Liver (tissue), 9 donors: ENCODE data around the gene LSMEM2. TPM values are rescaled to one million over a fixed set of nuclear protein-coding genes. Genes with fewer than 3 reads are reported as not detected.

Experiments
- DNase-seq: peaks from one replicate; pipeline ENCODE4 v3.0.0-alpha.2; 2017; ENCODE audit warnings: low spot score
- H3K27ac ChIP-seq, 2 donors: one replicate each; pipeline ENCODE4 v1.7.0; 2013; ENCODE audit warnings: inconsistent platforms in 2 of 2, low read length in 2 of 2, control low read depth in 1 of 2, low read depth in 1 of 2, mild to moderate bottlenecking in 1 of 2
- H3K27me3 ChIP-seq, 4 donors: one replicate each; pipeline versions ENCODE4 v1.6.1 to v1.7.0; 2013; ENCODE audit warnings: low read length in 3 of 4, inconsistent platforms in 1 of 4, mild to moderate bottlenecking in 1 of 4, moderate library complexity in 1 of 4; ENCODE audit not compliant: control insufficient read depth in 4 of 4, insufficient read depth in 4 of 4
- H3K36me3 ChIP-seq, 4 donors: one replicate each; pipeline versions ENCODE4 v1.6.1 to v1.7.0; 2013; ENCODE audit warnings: low read length in 3 of 4, mild to moderate bottlenecking in 3 of 4, low read depth in 1 of 4, moderate library complexity in 1 of 4; ENCODE audit not compliant: control insufficient read depth in 4 of 4, insufficient read depth in 3 of 4
- H3K4me1 ChIP-seq, 4 donors: one replicate each; pipeline versions ENCODE4 v1.6.1 to v1.7.0; 2013; ENCODE audit warnings: low read length in 3 of 4, mild to moderate bottlenecking in 3 of 4, moderate library complexity in 1 of 4; ENCODE audit not compliant: control insufficient read depth in 4 of 4, insufficient read depth in 4 of 4
- H3K4me3 ChIP-seq, 3 donors: one replicate each; pipeline versions ENCODE4 v1.6.1 to v1.7.0; 2013; ENCODE audit warnings: low read length in 3 of 3, control low read depth in 1 of 3, low read depth in 1 of 3, mild to moderate bottlenecking in 1 of 3
- H3K9ac ChIP-seq, 2 donors: one replicate each; pipeline ENCODE4 v1.7.0; 2013; ENCODE audit warnings: low read length in 2 of 2, mild to moderate bottlenecking in 2 of 2, moderate library complexity in 2 of 2, control low read depth in 1 of 2, low read depth in 1 of 2
- H3K9me3 ChIP-seq, 4 donors: one replicate each; pipeline versions ENCODE4 v1.6.1 to v1.7.0; 2013; ENCODE audit warnings: low read length in 3 of 4; ENCODE audit not compliant: control insufficient read depth in 4 of 4
- EGR1 ChIP-seq, 2 donors: IDR thresholded peaks; 2 replicates each; pipeline ENCODE4 v1.6.1; 2016 to 2018; ENCODE audit warnings: antibody characterized with exemption in 2 of 2, low read depth in 2 of 2
- FOXA1 ChIP-seq: IDR thresholded peaks from 2 replicates; pipeline ENCODE4 v1.6.1; 2016; ENCODE audit warnings: antibody characterized with exemption
- FOXA2 ChIP-seq: IDR thresholded peaks from 2 replicates; pipeline ENCODE4 v1.6.1; 2016; ENCODE audit warnings: antibody characterized with exemption
- GABPA ChIP-seq, 2 donors: IDR thresholded peaks in 1 of 2; conservative IDR thresholded peaks in 1 of 2; 2 replicates each; pipeline ENCODE4 v1.6.1; 2016; ENCODE audit warnings: antibody characterized with exemption in 2 of 2, mild to moderate bottlenecking in 1 of 2, moderate library complexity in 1 of 2
- HNF4A ChIP-seq, 2 donors: conservative IDR thresholded peaks; 2 replicates each; pipeline ENCODE4 v1.6.1; 2016; ENCODE audit warnings: antibody characterized with exemption in 2 of 2, mild to moderate bottlenecking in 2 of 2
- HNF4G ChIP-seq: IDR thresholded peaks from 2 replicates; pipeline ENCODE4 v1.6.1; 2016; ENCODE audit warnings: antibody characterized with exemption
- JUND ChIP-seq, 2 donors: IDR thresholded peaks; 2 replicates each; pipeline ENCODE4 v1.6.1; 2016; ENCODE audit warnings: antibody characterized with exemption in 2 of 2
- NR2F2 ChIP-seq: IDR thresholded peaks from 2 replicates; pipeline ENCODE4 v1.6.1; 2016; ENCODE audit warnings: antibody characterized with exemption
- RAD21 ChIP-seq, 2 donors: IDR thresholded peaks; 2 replicates each; pipeline ENCODE4 v1.6.1; 2016; ENCODE audit warnings: antibody characterized with exemption in 2 of 2, mild to moderate bottlenecking in 2 of 2
- RXRA ChIP-seq, 2 donors: IDR thresholded peaks; 2 replicates each; pipeline ENCODE4 v1.6.1; 2017 to 2018; ENCODE audit warnings: antibody characterized with exemption in 2 of 2, mild to moderate bottlenecking in 1 of 2
- SP1 ChIP-seq: IDR thresholded peaks from 2 replicates; pipeline ENCODE4 v1.6.1; 2018; ENCODE audit warnings: antibody characterized with exemption, mild to moderate bottlenecking
- TAF1 ChIP-seq: conservative IDR thresholded peaks from 2 replicates; pipeline ENCODE4 v1.6.1; 2016; ENCODE audit warnings: antibody characterized with exemption, mild to moderate bottlenecking
- YY1 ChIP-seq: IDR thresholded peaks from 2 replicates; pipeline ENCODE4 v1.6.1; 2016; ENCODE audit warnings: antibody characterized with exemption, mild to moderate bottlenecking
- WGBS: extraction: QIAGEN DNeasy Blood & Tissue Kit; methylation state at CpG from one replicate; pipeline ENCODE4 v1.1.7; 2013; 5-methylcytosine and 5-hydroxymethylcytosine counted together
- polyA plus RNA-seq, 2 donors: library from polyadenylated mRNA; stranded (reverse) in 1 of 2; unstranded in 1 of 2; fragments of 200-250 nt in 1 of 2; fragments of >200 nt in 1 of 2; fragmentation: Nextera tagmentation in 1 of 2; extraction: Ambion mirVana in 1 of 2; gene quantifications; one replicate each; pipeline versions ENCODE4 v1.2.1 to v1.2.3, GENCODE V29; 2013 to 2015
- total RNA-seq, 2 donors: library from RNA; depleted of rRNA; stranded (reverse); fragments of >200 nt; gene quantifications; one replicate each; pipeline ENCODE4 v1.2.3, GENCODE V29; 2014
- TF ChIP-seq, protein P1 (sequence below): IDR thresholded peaks from 2 replicates; pipeline ENCODE4 v1.6.1; 2016; ENCODE audit warnings: antibody characterized with exemption
- TF ChIP-seq, protein P2 (sequence below): fragments of 150-350 bp; IDR thresholded peaks from 2 replicates; pipeline ENCODE4 v1.5.1; 2017; ENCODE audit warnings: improper control_type of control experiment, low read depth, low read length; ENCODE audit not compliant: missing input control
- TF ChIP-seq, protein P3 (sequence below): IDR thresholded peaks from 2 replicates; pipeline ENCODE4 v1.6.1; 2016; ENCODE audit warnings: antibody characterized with exemption
- TF ChIP-seq, protein P4 (sequence below): IDR thresholded peaks from 2 replicates; pipeline ENCODE4 v1.6.1; 2016; ENCODE audit warnings: antibody characterized with exemption, mild to moderate bottlenecking
- TF ChIP-seq, protein P5 (sequence below): IDR thresholded peaks from 2 replicates; pipeline ENCODE4 v1.6.1; 2016; ENCODE audit warnings: antibody characterized with exemption
- donor health status: healthy.
- donor health status: healthy.
- donor health status: healthy.
- donor health status: healthy.
- donor health status: healthy.

Gene LSMEM2
- total and polyA plus RNA-seq, 4 donors = 0.03 to 0.08 TPM; not detected in 2

DNA sequence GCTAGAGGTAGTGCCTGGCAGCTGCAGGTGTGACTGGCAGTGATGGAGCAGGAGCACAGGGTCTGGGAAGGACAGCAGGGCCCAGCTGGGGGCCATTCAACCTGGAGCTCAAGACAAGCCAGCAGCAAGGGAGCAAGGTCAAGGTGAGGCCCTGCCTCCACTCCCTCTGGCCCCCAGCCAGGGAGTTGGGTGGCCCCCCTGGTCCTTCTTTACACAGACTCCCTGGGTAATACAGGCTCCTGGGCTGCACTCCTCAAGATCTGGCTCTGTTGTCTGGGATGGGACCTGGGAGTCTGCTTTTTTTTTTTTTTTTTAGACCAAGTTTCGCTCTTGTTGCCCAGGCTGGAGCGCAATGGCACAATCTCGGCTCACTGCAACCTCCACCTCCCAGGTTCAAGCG lies 28.4 kb upstream of the LSMEM2 start (continued):
- TF ChIP-seq EGR1 (IDR thresholded peaks at IDR 0.05; ENCODE audit: low read depth in 2 of 2) (no peak), YY1 (no peak), RAD21 (IDR thresholded peaks at IDR 0.05) (no peak)

DNA sequence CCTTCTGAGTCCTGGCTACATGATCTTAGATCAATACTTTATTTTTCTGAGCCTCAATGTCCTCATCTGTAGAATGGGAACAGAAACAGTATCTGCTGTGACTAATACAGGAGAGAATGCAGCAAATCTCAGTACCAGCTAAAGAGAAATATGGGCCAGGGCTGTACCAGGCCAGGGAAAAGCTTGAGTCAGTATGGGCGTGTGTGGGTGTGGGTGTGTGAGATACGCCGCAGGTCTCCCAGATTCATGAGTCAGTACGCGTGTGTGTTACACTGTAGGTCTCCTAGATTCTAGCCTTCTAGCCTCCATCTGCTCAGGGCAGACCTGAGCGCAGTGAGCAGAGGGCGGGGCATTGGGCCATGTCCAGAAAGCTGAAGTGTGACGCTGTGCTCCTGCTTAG lies 27.7 kb upstream of the LSMEM2 start:
- TF ChIP-seq, protein P1, sequence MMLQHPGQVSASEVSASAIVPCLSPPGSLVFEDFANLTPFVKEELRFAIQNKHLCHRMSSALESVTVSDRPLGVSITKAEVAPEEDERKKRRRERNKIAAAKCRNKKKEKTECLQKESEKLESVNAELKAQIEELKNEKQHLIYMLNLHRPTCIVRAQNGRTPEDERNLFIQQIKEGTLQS = no peak
- TF ChIP-seq, protein P2, sequence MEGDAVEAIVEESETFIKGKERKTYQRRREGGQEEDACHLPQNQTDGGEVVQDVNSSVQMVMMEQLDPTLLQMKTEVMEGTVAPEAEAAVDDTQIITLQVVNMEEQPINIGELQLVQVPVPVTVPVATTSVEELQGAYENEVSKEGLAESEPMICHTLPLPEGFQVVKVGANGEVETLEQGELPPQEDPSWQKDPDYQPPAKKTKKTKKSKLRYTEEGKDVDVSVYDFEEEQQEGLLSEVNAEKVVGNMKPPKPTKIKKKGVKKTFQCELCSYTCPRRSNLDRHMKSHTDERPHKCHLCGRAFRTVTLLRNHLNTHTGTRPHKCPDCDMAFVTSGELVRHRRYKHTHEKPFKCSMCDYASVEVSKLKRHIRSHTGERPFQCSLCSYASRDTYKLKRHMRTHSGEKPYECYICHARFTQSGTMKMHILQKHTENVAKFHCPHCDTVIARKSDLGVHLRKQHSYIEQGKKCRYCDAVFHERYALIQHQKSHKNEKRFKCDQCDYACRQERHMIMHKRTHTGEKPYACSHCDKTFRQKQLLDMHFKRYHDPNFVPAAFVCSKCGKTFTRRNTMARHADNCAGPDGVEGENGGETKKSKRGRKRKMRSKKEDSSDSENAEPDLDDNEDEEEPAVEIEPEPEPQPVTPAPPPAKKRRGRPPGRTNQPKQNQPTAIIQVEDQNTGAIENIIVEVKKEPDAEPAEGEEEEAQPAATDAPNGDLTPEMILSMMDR = no peak
- TF ChIP-seq HNF4A (conservative IDR thresholded peaks at IDR 0.05) (no peak), YY1 (no peak), RAD21 (IDR thresholded peaks at IDR 0.05) (no peak), JUND (IDR thresholded peaks at IDR 0.05) (no peak), FOXA2 (no peak), FOXA1 (no peak), SP1 (no peak), RXRA (IDR thresholded peaks at IDR 0.05) (no peak), GABPA (IDR thresholded peaks at IDR 0.05 in 1 of 2, conservative IDR thresholded peaks at IDR 0.05 in 1 of 2) (no peak), HNF4G (no peak), EGR1 (IDR thresholded peaks at IDR 0.05; ENCODE audit: low read depth in 2 of 2) (no peak), NR2F2 (no peak), TAF1 (no peak)
- TF ChIP-seq, protein P3, sequence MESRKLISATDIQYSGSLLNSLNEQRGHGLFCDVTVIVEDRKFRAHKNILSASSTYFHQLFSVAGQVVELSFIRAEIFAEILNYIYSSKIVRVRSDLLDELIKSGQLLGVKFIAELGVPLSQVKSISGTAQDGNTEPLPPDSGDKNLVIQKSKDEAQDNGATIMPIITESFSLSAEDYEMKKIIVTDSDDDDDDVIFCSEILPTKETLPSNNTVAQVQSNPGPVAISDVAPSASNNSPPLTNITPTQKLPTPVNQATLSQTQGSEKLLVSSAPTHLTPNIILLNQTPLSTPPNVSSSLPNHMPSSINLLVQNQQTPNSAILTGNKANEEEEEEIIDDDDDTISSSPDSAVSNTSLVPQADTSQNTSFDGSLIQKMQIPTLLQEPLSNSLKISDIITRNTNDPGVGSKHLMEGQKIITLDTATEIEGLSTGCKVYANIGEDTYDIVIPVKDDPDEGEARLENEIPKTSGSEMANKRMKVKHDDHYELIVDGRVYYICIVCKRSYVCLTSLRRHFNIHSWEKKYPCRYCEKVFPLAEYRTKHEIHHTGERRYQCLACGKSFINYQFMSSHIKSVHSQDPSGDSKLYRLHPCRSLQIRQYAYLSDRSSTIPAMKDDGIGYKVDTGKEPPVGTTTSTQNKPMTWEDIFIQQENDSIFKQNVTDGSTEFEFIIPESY = no peak
- TF ChIP-seq, protein P4, sequence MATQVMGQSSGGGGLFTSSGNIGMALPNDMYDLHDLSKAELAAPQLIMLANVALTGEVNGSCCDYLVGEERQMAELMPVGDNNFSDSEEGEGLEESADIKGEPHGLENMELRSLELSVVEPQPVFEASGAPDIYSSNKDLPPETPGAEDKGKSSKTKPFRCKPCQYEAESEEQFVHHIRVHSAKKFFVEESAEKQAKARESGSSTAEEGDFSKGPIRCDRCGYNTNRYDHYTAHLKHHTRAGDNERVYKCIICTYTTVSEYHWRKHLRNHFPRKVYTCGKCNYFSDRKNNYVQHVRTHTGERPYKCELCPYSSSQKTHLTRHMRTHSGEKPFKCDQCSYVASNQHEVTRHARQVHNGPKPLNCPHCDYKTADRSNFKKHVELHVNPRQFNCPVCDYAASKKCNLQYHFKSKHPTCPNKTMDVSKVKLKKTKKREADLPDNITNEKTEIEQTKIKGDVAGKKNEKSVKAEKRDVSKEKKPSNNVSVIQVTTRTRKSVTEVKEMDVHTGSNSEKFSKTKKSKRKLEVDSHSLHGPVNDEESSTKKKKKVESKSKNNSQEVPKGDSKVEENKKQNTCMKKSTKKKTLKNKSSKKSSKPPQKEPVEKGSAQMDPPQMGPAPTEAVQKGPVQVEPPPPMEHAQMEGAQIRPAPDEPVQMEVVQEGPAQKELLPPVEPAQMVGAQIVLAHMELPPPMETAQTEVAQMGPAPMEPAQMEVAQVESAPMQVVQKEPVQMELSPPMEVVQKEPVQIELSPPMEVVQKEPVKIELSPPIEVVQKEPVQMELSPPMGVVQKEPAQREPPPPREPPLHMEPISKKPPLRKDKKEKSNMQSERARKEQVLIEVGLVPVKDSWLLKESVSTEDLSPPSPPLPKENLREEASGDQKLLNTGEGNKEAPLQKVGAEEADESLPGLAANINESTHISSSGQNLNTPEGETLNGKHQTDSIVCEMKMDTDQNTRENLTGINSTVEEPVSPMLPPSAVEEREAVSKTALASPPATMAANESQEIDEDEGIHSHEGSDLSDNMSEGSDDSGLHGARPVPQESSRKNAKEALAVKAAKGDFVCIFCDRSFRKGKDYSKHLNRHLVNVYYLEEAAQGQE = no peak
- TF ChIP-seq, protein P5, sequence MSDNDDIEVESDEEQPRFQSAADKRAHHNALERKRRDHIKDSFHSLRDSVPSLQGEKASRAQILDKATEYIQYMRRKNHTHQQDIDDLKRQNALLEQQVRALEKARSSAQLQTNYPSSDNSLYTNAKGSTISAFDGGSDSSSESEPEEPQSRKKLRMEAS = no peak
- Histone ChIP-seq H3K36me3 (peaks cover 3 to 11% (median 6%) of the 10 kb centered on the region in 4 donors), H3K9ac (no peak overlapping the region), H3K27ac (no peak overlapping the region), H3K9me3 (no peaks in the 10 kb centered on the region), H3K27me3 (no peaks in the 10 kb centered on the region), H3K4me3 (no peak overlapping the region), H3K4me1 (peaks cover 10 to 71% (median 54%) of the 10 kb centered on the region in 4 donors)
- DNase-seq = no peak
- WGBS = 87% methylated on average over 8 of the region's 8 CpGs
